Ishikawa (cell line): Measurements from ENCODE around the gene UPK2.

Experiments used
- CEBPB ChIP-seq: IDR thresholded peaks from 2 replicates; pipeline ENCODE4 v1.6.1; 2012
- CREB1 ChIP-seq: IDR thresholded peaks from 2 replicates; pipeline ENCODE4 v1.6.1; 2012; ENCODE audit warnings: low read depth
- EGR1 ChIP-seq: IDR thresholded peaks from 2 replicates; pipeline ENCODE4 v1.6.1; 2012
- EP300 ChIP-seq: IDR thresholded peaks from 2 replicates; pipeline ENCODE4 v1.6.1; 2012; ENCODE audit warnings: borderline replicate concordance
- FOXM1 ChIP-seq: IDR thresholded peaks from 2 replicates; pipeline ENCODE4 v1.6.1; 2012; ENCODE audit warnings: low read depth, borderline replicate concordance
- NFIC ChIP-seq: IDR thresholded peaks from 2 replicates; pipeline ENCODE4 v1.6.1; 2012
- RAD21 ChIP-seq: IDR thresholded peaks from 2 replicates; pipeline ENCODE4 v1.6.1; 2012; ENCODE audit warnings: low read depth
- TAF1 ChIP-seq: IDR thresholded peaks from 2 replicates; pipeline ENCODE4 v1.6.1; 2012; ENCODE audit warnings: low read depth, mild to moderate bottlenecking
- TCF12 ChIP-seq: IDR thresholded peaks from 2 replicates; pipeline ENCODE4 v1.6.1; 2012; ENCODE audit warnings: low read depth
- TEAD4 ChIP-seq: IDR thresholded peaks from 2 replicates; pipeline ENCODE4 v1.6.1; 2012
- YY1 ChIP-seq: IDR thresholded peaks from 2 replicates; pipeline ENCODE4 v1.6.1; 2012; ENCODE audit warnings: low read depth
- ZBTB7A ChIP-seq: IDR thresholded peaks from 2 replicates; pipeline ENCODE4 v1.6.1; 2012; ENCODE audit warnings: low read depth
- TF ChIP-seq, protein P1 (sequence below): IDR thresholded peaks from 2 replicates; pipeline ENCODE4 v1.6.1; 2012; ENCODE audit warnings: low read depth, mild to moderate bottlenecking
- TF ChIP-seq, protein P2 (sequence below): IDR thresholded peaks from 2 replicates; pipeline ENCODE4 v1.6.1; 2012
- TF ChIP-seq, protein P3 (sequence below): IDR thresholded peaks from 2 replicates; pipeline ENCODE4 v1.6.1; 2012

Gene UPK2

DNA sequence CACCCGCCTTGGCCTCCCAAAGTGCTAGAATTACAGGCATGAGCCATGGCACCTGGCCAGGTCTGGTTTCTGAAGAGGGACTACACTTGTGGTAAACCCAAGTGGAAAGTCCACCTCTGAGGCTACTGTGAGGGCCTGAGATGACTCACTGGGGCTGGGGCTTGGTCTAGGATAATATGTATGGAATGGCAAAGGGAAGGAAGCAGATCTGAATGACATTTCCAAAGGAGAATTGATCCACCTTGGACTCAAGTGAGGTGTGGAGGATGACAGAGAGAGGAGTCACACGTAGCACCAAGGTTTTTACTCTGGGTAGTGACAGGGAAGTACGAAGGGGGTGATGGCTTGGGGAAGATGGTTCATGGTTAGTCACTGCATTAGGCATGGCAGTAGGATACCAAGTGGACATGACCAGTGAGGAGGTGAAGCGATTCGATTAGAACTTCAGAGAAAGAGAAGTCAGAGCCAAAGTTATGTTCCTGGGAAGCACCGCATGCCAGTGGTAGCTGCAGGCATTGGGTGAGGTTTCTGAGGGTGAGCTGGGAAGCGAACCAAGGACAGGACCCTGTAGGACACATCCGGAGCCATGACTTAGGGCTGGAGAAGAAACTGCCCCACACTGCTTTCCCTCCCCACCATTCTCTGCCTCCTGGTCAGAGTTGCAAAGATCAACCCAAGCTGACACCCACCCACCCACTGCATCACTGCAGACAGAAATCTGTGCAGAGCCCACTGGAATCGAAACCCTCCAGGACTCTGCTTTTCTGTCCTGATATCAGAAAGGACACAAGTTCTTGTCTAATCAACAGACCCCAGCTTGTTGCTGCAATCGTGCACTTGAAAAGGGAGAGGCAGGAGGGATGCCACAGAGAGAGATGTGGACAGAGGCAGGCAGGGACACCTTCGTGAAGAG is 17.4 kb upstream of the UPK2 start:
- TF ChIP-seq, protein P1, sequence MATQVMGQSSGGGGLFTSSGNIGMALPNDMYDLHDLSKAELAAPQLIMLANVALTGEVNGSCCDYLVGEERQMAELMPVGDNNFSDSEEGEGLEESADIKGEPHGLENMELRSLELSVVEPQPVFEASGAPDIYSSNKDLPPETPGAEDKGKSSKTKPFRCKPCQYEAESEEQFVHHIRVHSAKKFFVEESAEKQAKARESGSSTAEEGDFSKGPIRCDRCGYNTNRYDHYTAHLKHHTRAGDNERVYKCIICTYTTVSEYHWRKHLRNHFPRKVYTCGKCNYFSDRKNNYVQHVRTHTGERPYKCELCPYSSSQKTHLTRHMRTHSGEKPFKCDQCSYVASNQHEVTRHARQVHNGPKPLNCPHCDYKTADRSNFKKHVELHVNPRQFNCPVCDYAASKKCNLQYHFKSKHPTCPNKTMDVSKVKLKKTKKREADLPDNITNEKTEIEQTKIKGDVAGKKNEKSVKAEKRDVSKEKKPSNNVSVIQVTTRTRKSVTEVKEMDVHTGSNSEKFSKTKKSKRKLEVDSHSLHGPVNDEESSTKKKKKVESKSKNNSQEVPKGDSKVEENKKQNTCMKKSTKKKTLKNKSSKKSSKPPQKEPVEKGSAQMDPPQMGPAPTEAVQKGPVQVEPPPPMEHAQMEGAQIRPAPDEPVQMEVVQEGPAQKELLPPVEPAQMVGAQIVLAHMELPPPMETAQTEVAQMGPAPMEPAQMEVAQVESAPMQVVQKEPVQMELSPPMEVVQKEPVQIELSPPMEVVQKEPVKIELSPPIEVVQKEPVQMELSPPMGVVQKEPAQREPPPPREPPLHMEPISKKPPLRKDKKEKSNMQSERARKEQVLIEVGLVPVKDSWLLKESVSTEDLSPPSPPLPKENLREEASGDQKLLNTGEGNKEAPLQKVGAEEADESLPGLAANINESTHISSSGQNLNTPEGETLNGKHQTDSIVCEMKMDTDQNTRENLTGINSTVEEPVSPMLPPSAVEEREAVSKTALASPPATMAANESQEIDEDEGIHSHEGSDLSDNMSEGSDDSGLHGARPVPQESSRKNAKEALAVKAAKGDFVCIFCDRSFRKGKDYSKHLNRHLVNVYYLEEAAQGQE = no peak
- TF ChIP-seq TEAD4 = 0 out of 2 replicates have a peak, but pooled peaks have one; percentile 5
- TF ChIP-seq CEBPB = no peak

DNA sequence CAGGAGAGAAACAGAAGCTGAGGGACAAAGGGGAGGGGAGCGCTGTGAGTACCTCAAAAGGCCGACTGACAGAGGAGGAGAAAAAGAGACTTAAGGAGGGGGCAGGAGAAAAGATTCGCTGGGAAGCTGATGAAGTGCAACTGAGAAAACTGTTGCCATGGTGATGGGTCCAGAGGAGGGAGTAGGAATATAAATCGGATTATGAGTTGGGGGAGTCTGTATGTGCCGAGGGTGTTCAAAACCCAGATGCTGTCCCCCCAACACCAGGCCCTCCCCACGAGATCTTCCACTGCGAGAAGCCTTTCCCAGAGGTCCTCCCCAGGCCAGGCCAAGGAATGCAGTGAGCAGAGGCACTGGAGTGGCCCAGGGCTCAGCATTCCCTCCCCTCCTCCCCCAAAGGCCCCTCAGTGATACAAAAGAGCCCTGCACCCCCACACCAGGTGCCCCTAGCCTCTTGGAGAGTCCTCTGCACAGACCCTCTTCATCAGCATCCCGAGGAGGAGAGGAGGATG is 16.6 kb upstream of the UPK2 start:
- no peak for TF ChIP-seq TCF12
- TF ChIP-seq, protein P1 = no peak
- no peak for TF ChIP-seq CEBPB
- no peak for TF ChIP-seq TEAD4
- TF ChIP-seq ZBTB7A = no peak
- no peak for TF ChIP-seq EP300
- TF ChIP-seq FOXM1 = no peak
- TF ChIP-seq TAF1 = no peak
- TF ChIP-seq CREB1 = no peak
- TF ChIP-seq, protein P2, sequence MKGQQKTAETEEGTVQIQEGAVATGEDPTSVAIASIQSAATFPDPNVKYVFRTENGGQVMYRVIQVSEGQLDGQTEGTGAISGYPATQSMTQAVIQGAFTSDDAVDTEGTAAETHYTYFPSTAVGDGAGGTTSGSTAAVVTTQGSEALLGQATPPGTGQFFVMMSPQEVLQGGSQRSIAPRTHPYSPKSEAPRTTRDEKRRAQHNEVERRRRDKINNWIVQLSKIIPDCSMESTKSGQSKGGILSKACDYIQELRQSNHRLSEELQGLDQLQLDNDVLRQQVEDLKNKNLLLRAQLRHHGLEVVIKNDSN = no peak
- no peak for TF ChIP-seq EGR1

DNA sequence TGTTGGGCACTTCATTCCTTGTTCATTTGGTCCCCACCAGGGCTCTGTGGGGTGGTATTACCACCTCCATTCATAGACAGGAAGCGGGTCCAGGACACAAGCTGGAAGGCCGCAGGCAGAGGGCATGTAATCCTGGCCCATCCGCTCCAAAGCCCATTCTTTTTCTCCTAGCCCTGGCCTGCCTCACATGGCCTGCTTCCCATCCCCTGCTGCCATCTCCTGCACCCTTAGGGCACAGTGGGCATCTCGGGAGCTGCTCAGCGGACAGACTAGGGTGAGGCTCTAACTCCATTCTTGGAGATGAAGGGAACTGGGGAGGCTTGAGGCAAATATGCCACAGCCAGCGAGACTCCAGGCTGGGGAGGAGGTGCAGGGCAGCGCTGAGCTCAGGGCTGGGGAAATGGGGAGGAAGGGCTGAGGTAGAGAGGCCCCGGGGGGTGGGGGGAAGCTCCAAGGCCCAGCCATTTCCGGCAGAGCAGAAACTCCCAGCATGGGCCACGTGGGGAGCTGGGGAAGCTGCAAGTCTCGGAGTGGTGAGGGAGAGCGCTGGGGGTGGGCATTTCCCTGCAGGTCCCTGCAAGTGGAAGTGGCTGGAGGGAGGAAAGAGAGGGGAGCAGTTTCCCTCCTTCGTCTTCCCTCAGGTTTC is 16.0 kb upstream of the UPK2 start:
- TF ChIP-seq ZBTB7A = no peak
- TF ChIP-seq, protein P3, sequence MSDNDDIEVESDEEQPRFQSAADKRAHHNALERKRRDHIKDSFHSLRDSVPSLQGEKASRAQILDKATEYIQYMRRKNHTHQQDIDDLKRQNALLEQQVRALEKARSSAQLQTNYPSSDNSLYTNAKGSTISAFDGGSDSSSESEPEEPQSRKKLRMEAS = no peak
- no peak for TF ChIP-seq EP300
- TF ChIP-seq, protein P1 = no peak
- no peak for TF ChIP-seq TCF12
- TF ChIP-seq YY1 = no peak
- TF ChIP-seq, protein P2 = no peak
- no peak for TF ChIP-seq FOXM1
- TF ChIP-seq EGR1 = no peak
- no peak for TF ChIP-seq RAD21
- TF ChIP-seq CEBPB = no peak
- no peak for TF ChIP-seq NFIC

DNA sequence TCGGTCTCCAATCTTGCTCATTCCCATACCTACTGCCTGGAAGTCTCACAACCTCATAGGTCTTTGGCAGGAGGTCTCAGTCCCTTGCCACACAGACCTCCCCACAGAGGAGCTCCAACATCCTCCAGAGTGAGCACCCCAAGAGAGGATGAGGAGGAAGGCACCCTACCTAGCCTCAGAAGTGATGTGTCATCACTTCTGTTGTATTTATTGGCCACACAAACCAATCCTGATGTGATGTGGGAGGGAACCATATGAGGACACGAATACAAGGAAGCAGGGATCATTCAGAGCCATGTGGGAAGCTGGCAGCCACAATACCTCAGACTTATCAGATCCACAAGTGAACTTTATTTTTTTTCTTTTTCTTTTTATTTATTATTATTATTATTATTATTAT is 9.0 kb upstream of the UPK2 start:
- TF ChIP-seq TAF1 (no peak), NFIC (no peak), EP300 (no peak), ZBTB7A (no peak), FOXM1 (no peak), TEAD4 (no peak)
- TF ChIP-seq, protein P1 = no peak
